GM12878 (cell line): ENCODE measurements around the gene RGS6. TPM values are rescaled to one million over a fixed set of nuclear protein-coding genes. Genes with fewer than 3 reads are reported as not detected.

ENCODE experiments used
- ASH2L ChIP-seq: fragments of 300-600, 200-600 bp; sonication (generic); IDR thresholded peaks from 2 replicates; pipeline ENCODE4 v1.6.1; 2017; ENCODE audit warnings: low read depth, mild to moderate bottlenecking, borderline replicate concordance
- ATF2 ChIP-seq: IDR thresholded peaks from 2 replicates; pipeline ENCODE4 v1.6.1; 2012; ENCODE audit warnings: low read length, inconsistent platforms
- BCLAF1 ChIP-seq: fragments of 450-650 bp; IDR thresholded peaks from 2 replicates; pipeline ENCODE4 v1.6.1; 2017; ENCODE audit warnings: antibody characterized with exemption, mild to moderate bottlenecking, moderate library complexity
- BMI1 ChIP-seq: fragments of 450-650 bp; IDR thresholded peaks from 2 replicates; pipeline ENCODE4 v1.6.1; 2016; ENCODE audit warnings: mild to moderate bottlenecking, moderate library complexity, borderline replicate concordance
- DPF2 ChIP-seq: fragments of 450-650 bp; IDR thresholded peaks from 2 replicates; pipeline ENCODE4 v1.6.1; 2017; ENCODE audit warnings: mild to moderate bottlenecking
- FOXM1 ChIP-seq: IDR thresholded peaks from 2 replicates; pipeline ENCODE4 v1.6.1; 2012; ENCODE audit warnings: low read depth, mild to moderate bottlenecking, inconsistent platforms, low read length, moderate library complexity
- IKZF2 ChIP-seq, 2 experiments: fragments of 450-650 bp; IDR thresholded peaks; 2 replicates each; pipeline ENCODE4 v1.6.1; 2017; ENCODE audit warnings: mild to moderate bottlenecking in 2 of 2, moderate library complexity in 2 of 2
- MEF2B ChIP-seq: fragments of 450-650 bp; IDR thresholded peaks from 2 replicates; pipeline ENCODE4 v1.6.1; 2018; ENCODE audit warnings: mild to moderate bottlenecking, moderate library complexity; ENCODE audit not compliant: partially characterized antibody, poor library complexity, severe bottlenecking
- MYB ChIP-seq: fragments of 150-350 bp; IDR thresholded peaks from 2 replicates; pipeline ENCODE4 v1.6.1; 2014; ENCODE audit warnings: mild to moderate bottlenecking, low read depth, low read length, borderline replicate concordance
- PBX3 ChIP-seq: IDR thresholded peaks from 2 replicates; pipeline ENCODE4 v1.6.1; 2011; ENCODE audit warnings: mild to moderate bottlenecking, low read depth, low read length, moderate library complexity; ENCODE audit not compliant: insufficient replicate concordance
- RELA ChIP-seq: fragments of 450-650 bp; IDR thresholded peaks from 2 replicates; pipeline ENCODE4 v1.8.0; 2014; ENCODE audit warnings: borderline replicate concordance; ENCODE audit not compliant: partially characterized antibody
- RELB ChIP-seq: fragments of 450-650 bp; IDR thresholded peaks from 2 replicates; pipeline ENCODE4 v1.6.1; 2017; ENCODE audit warnings: low read depth, mild to moderate bottlenecking, moderate library complexity
- TBL1XR1 ChIP-seq: IDR thresholded peaks from 2 replicates; pipeline ENCODE4 v1.6.1; 2012; ENCODE audit warnings: low read depth, low read length, improper control_type of control experiment
- ZNF384 ChIP-seq: IDR thresholded peaks from 2 replicates; pipeline ENCODE4 v1.6.1; 2012; ENCODE audit warnings: low read depth, mild to moderate bottlenecking, low read length, improper control_type of control experiment, borderline replicate concordance
- polyA plus RNA-seq, 11 experiments: library from polyadenylated mRNA; depleted of rRNA in 4 of 11; unstranded in 6 of 11; stranded (reverse) in 5 of 11; fragments of >200 nt; fragmentation: Nextera tagmentation in 4 of 11; fragmentation: Illumina TruSeq in 1 of 11; extraction: Ambion mirVana in 4 of 11; extraction: Trizol in 1 of 11; gene quantifications; 1 replicate in 1 of 11; 2 replicates in 10 of 11; pipeline versions ENCODE4 v1.2.1 to v1.2.3, GENCODE V29; 2011 to 2016; ENCODE audit warnings: inconsistent platforms in 2 of 11, missing spikeins in 2 of 11, low read depth in 1 of 11
- total RNA-seq, 4 experiments: library from RNA; depleted of rRNA in 3 of 4; stranded (reverse); fragments of >200 nt in 3 of 4; fragmentation: Illumina TruSeq in 1 of 4; extraction: Trizol in 1 of 4; gene quantifications; 2 replicates each; pipeline versions ENCODE4 v1.2.1 to v1.2.3, GENCODE V29; 2013 to 2021
- TF ChIP-seq, protein P1 (sequence below): IDR thresholded peaks from 2 replicates; pipeline ENCODE4 v1.6.1; 2012; ENCODE audit warnings: improper control_type of control experiment, low read depth, low read length; ENCODE audit not compliant: insufficient replicate concordance
- TF ChIP-seq, protein P2 (sequence below): IDR thresholded peaks from 2 replicates; pipeline ENCODE4 v1.6.1; 2011; ENCODE audit warnings: low read depth, mild to moderate bottlenecking, low read length, moderate library complexity, borderline replicate concordance; ENCODE audit errors: extremely low read depth

Gene RGS6
- total and polyA plus RNA-seq, 10 of the 15 experiments (the other 5 are each of a cell fraction or from before 2014, with no cell fraction given), result 3.9 to 18.1 (median 12.4) TPM

DNA sequence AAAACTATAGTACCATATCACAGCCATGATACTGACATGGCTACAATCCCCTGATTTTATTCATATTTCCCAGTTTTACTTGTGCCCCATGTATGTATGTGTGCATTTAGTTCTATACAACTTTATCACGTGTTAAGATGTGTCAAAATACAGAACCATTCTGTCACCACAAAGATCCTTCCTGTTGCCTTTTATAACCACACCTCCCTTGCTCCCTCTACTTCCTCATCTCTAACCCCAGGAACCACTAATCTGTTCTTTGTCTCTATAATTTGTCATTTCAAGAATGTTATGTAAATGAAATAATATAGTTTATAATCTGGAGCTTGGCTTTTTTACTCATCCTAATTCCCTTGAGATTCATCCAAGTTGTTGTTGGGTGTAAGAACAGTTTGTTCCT lies 603.3 kb downstream of the RGS6 start (continued):
- TF ChIP-seq ATF2, result peak; percentile 79
- TF ChIP-seq ZNF384, result no peak
- 0 out of 2 replicates have a peak, but pooled peaks have one; percentile 67 for TF ChIP-seq TBL1XR1
- no peak for TF ChIP-seq BMI1
- TF ChIP-seq RELA, result no peak
- no peak for TF ChIP-seq ASH2L
- TF ChIP-seq PBX3, result no peak
- TF ChIP-seq MYB, result no peak
- TF ChIP-seq, protein P1, sequence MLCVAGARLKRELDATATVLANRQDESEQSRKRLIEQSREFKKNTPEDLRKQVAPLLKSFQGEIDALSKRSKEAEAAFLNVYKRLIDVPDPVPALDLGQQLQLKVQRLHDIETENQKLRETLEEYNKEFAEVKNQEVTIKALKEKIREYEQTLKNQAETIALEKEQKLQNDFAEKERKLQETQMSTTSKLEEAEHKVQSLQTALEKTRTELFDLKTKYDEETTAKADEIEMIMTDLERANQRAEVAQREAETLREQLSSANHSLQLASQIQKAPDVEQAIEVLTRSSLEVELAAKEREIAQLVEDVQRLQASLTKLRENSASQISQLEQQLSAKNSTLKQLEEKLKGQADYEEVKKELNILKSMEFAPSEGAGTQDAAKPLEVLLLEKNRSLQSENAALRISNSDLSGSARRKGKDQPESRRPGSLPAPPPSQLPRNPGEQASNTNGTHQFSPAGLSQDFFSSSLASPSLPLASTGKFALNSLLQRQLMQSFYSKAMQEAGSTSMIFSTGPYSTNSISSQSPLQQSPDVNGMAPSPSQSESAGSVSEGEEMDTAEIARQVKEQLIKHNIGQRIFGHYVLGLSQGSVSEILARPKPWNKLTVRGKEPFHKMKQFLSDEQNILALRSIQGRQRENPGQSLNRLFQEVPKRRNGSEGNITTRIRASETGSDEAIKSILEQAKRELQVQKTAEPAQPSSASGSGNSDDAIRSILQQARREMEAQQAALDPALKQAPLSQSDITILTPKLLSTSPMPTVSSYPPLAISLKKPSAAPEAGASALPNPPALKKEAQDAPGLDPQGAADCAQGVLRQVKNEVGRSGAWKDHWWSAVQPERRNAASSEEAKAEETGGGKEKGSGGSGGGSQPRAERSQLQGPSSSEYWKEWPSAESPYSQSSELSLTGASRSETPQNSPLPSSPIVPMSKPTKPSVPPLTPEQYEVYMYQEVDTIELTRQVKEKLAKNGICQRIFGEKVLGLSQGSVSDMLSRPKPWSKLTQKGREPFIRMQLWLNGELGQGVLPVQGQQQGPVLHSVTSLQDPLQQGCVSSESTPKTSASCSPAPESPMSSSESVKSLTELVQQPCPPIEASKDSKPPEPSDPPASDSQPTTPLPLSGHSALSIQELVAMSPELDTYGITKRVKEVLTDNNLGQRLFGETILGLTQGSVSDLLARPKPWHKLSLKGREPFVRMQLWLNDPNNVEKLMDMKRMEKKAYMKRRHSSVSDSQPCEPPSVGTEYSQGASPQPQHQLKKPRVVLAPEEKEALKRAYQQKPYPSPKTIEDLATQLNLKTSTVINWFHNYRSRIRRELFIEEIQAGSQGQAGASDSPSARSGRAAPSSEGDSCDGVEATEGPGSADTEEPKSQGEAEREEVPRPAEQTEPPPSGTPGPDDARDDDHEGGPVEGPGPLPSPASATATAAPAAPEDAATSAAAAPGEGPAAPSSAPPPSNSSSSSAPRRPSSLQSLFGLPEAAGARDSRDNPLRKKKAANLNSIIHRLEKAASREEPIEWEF, result no peak
- TF ChIP-seq, protein P2, sequence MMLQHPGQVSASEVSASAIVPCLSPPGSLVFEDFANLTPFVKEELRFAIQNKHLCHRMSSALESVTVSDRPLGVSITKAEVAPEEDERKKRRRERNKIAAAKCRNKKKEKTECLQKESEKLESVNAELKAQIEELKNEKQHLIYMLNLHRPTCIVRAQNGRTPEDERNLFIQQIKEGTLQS, result no peak
- TF ChIP-seq BCLAF1, result no peak
- TF ChIP-seq IKZF2 (IDR thresholded peaks at IDR 0.05), result peak; percentile 55 to 70; a peak in 3 of 4 replicates
- TF ChIP-seq RELB, result no peak
- TF ChIP-seq MEF2B, result peak; percentile 92
- 0 out of 2 replicates have a peak, but pooled peaks have one; percentile 45 for TF ChIP-seq DPF2
- peak; percentile 52; the same call in 1 of the 2 replicates for TF ChIP-seq FOXM1
